HG02981 (cell line): Measurements from ENCODE around the gene TMEM174.

Experiments
- ATAC-seq: cut with Tn5 transposase; IDR thresholded peaks from one replicate; pipeline ENCODE4 v1.9.1; 2021; ENCODE audit warnings: mild to moderate bottlenecking, moderate library complexity; ENCODE audit not compliant: unreplicated experiment

Gene TMEM174

GRCh38 chr5:73172951-73173350 lies at the start of gene TMEM174:
TSS of gene TMEM174 (plus strand) at chr5:73173193. CDS start at chr5:73173244, 51 bp downstream.
- no peak for ATAC-seq

- ATAC-seq: no peak
Observed at GRCh38 chr5:73125289-73125688, 47.7 kb upstream of the TMEM174 start.

- ATAC-seq: no peak
Observed at GRCh38 chr5:73126381-73126780, 46.6 kb upstream of the TMEM174 start.

- no peak for ATAC-seq
Observed at GRCh38 chr5:73126957-73127356, 46.0 kb upstream of the TMEM174 start.

GRCh38 chr5:73129143-73129542 lies 43.9 kb upstream of the TMEM174 start:
- no peak for ATAC-seq

GRCh38 chr5:73130811-73131210 lies 42.2 kb upstream of the TMEM174 start:
- ATAC-seq: no peak

GRCh38 chr5:73131711-73132425 lies 41.1 kb upstream of the TMEM174 start:
- no peak for ATAC-seq

- no peak for ATAC-seq
Observed at GRCh38 chr5:73132759-73133158, 40.2 kb upstream of the TMEM174 start.

GRCh38 chr5:73135021-73135420 lies 38.0 kb upstream of the TMEM174 start:
- ATAC-seq: no peak

- no peak for ATAC-seq
Observed at GRCh38 chr5:73135429-73136054, 37.5 kb upstream of the TMEM174 start.

GRCh38 chr5:73136055-73136562 lies 36.9 kb upstream of the TMEM174 start:
- ATAC-seq: no peak

- ATAC-seq: no peak
Observed at GRCh38 chr5:73137563-73138530, 35.1 kb upstream of the TMEM174 start.

- no peak for ATAC-seq
Observed at GRCh38 chr5:73139485-73139884, 33.5 kb upstream of the TMEM174 start.

GRCh38 chr5:73140801-73141200 lies 32.2 kb upstream of the TMEM174 start:
- ATAC-seq: no peak

GRCh38 chr5:73142035-73142434 lies 31.0 kb upstream of the TMEM174 start:
- no peak for ATAC-seq

- no peak for ATAC-seq
Observed at GRCh38 chr5:73143716-73144115, 29.3 kb upstream of the TMEM174 start.

GRCh38 chr5:73149540-73149939 lies 23.5 kb upstream of the TMEM174 start:
- ATAC-seq: no peak

- ATAC-seq: no peak
Observed at GRCh38 chr5:73150876-73151275, 22.1 kb upstream of the TMEM174 start.

GRCh38 chr5:73151766-73152410 lies 21.1 kb upstream of the TMEM174 start:
- no peak for ATAC-seq
